Measurements from ENCODE around the gene CELA2B. TPM values are rescaled to one million over a fixed set of nuclear protein-coding genes. Genes with fewer than 3 reads are reported as not detected.
"Not testable (repeated sequence)": the region's sequence is repeated elsewhere in the genome, so short reads cannot be mapped to it uniquely, and the experiment has no call there.

Gene CELA2B
- polyA plus RNA-seq, 2 donors, result not detected

- H3K4me1 ChIP-seq (ENCODE audit: control insufficient read depth in 2 of 2, insufficient read depth in 2 of 2, low read length in 1 of 2), result no peaks in the 10 kb centered on the region
- 84 to 85% methylated on average over 7 of the region's 7 CpGs for WGBS, 2 donors
- peaks cover 15 to 18% of the 10 kb centered on the region in 2 donors for H3K36me3 ChIP-seq (ENCODE audit: control insufficient read depth in 2 of 2, insufficient read depth in 2 of 2, low read length in 1 of 2)
- no peaks in the 10 kb centered on the region for H3K9me3 ChIP-seq (ENCODE audit: control insufficient read depth in 2 of 2, insufficient read depth in 1 of 2, low read depth in 1 of 2, low read length in 1 of 2)
- H3K27ac ChIP-seq (ENCODE audit: low read depth in 2 of 2, low read length in 1 of 2), result no peak overlapping the region
- no peaks in the 10 kb centered on the region for H3K27me3 ChIP-seq (ENCODE audit: control insufficient read depth in 1 of 2, insufficient read depth in 2 of 2, low read length in 2 of 2)
- H3K4me3 ChIP-seq (ENCODE audit: low read depth in 1 of 2, low read length in 2 of 2), result no peak overlapping the region
Measured at GRCh38 chr1:15509586-15509985, 33.7 kb downstream of the CELA2B start.

- H3K4me1 ChIP-seq (ENCODE audit: control insufficient read depth in 2 of 2, insufficient read depth in 2 of 2, low read length in 1 of 2), result no peaks in the 10 kb centered on the region
- H3K36me3 ChIP-seq (ENCODE audit: control insufficient read depth in 2 of 2, insufficient read depth in 2 of 2, low read length in 1 of 2), result peaks cover 7 to 11% of the 10 kb centered on the region in 2 donors
- H3K9me3 ChIP-seq (ENCODE audit: control insufficient read depth in 2 of 2, insufficient read depth in 1 of 2, low read depth in 1 of 2, low read length in 1 of 2), result no peaks in the 10 kb centered on the region
- H3K4me3 ChIP-seq (ENCODE audit: low read depth in 1 of 2, low read length in 2 of 2), result no peak overlapping the region
- 88 to 96% methylated on average over 8 of the region's 8 CpGs for WGBS, 2 donors
- H3K27ac ChIP-seq (ENCODE audit: low read depth in 2 of 2, low read length in 1 of 2), result no peak overlapping the region
- H3K27me3 ChIP-seq (ENCODE audit: control insufficient read depth in 1 of 2, insufficient read depth in 2 of 2, low read length in 2 of 2), result no peaks in the 10 kb centered on the region
Measured at GRCh38 chr1:15510611-15511405, 34.9 kb downstream of the CELA2B start.

GRCh38 chr1:15513192-15513591 lies 37.3 kb downstream of the CELA2B start:
- Histone ChIP-seq H3K36me3 (ENCODE audit: control insufficient read depth in 2 of 2, insufficient read depth in 2 of 2, low read length in 1 of 2) (peaks cover 0 to 4% of the 10 kb centered on the region in 2 donors), H3K9me3 (ENCODE audit: control insufficient read depth in 2 of 2, insufficient read depth in 1 of 2, low read depth in 1 of 2, low read length in 1 of 2) (no peaks in the 10 kb centered on the region), H3K27me3 (ENCODE audit: control insufficient read depth in 1 of 2, insufficient read depth in 2 of 2, low read length in 2 of 2) (no peaks in the 10 kb centered on the region), H3K27ac (ENCODE audit: low read depth in 2 of 2, low read length in 1 of 2) (no peak overlapping the region), H3K4me3 (ENCODE audit: low read depth in 1 of 2, low read length in 2 of 2) (no peak overlapping the region), H3K4me1 (ENCODE audit: control insufficient read depth in 2 of 2, insufficient read depth in 2 of 2, low read length in 1 of 2) (peaks cover 0 to 3% of the 10 kb centered on the region in 2 donors)
- 85 to 86% methylated on average over 4 of the region's 4 CpGs for WGBS, 2 donors

- WGBS, 2 donors, result 91 to 92% methylated on average over 3 of the region's 3 CpGs
- Histone ChIP-seq H3K27me3 (ENCODE audit: control insufficient read depth in 1 of 2, insufficient read depth in 2 of 2, low read length in 2 of 2) (no peaks in the 10 kb centered on the region), H3K9me3 (ENCODE audit: control insufficient read depth in 2 of 2, insufficient read depth in 1 of 2, low read depth in 1 of 2, low read length in 1 of 2) (no peaks in the 10 kb centered on the region), H3K4me3 (ENCODE audit: low read depth in 1 of 2, low read length in 2 of 2) (no peak overlapping the region), H3K36me3 (ENCODE audit: control insufficient read depth in 2 of 2, insufficient read depth in 2 of 2, low read length in 1 of 2) (peaks cover 0 to 4% of the 10 kb centered on the region in 2 donors), H3K4me1 (ENCODE audit: control insufficient read depth in 2 of 2, insufficient read depth in 2 of 2, low read length in 1 of 2) (peaks cover 0 to 3% of the 10 kb centered on the region in 2 donors), H3K27ac (ENCODE audit: low read depth in 2 of 2, low read length in 1 of 2) (no peak overlapping the region)
Measured at GRCh38 chr1:15513919-15514318, 38.0 kb downstream of the CELA2B start.

- H3K27ac ChIP-seq (ENCODE audit: low read depth in 2 of 2, low read length in 1 of 2); H3K4me3 ChIP-seq (ENCODE audit: low read depth in 1 of 2, low read length in 2 of 2); H3K4me1 ChIP-seq (ENCODE audit: control insufficient read depth in 2 of 2, insufficient read depth in 2 of 2, low read length in 1 of 2); H3K9me3 ChIP-seq (ENCODE audit: control insufficient read depth in 2 of 2, insufficient read depth in 1 of 2, low read depth in 1 of 2, low read length in 1 of 2); H3K27me3 ChIP-seq (ENCODE audit: control insufficient read depth in 1 of 2, insufficient read depth in 2 of 2, low read length in 2 of 2); H3K36me3 ChIP-seq (ENCODE audit: control insufficient read depth in 2 of 2, insufficient read depth in 2 of 2, low read length in 1 of 2): not testable (repeated sequence)
- 94 to 96% methylated on average over 5 of the region's 5 CpGs for WGBS, 2 donors
Measured at GRCh38 chr1:15514557-15514956, 38.7 kb downstream of the CELA2B start.

GRCh38 chr1:15515022-15515663 lies 39.2 kb downstream of the CELA2B start:
- Histone ChIP-seq H3K27ac (ENCODE audit: low read depth in 2 of 2, low read length in 1 of 2) (no peak overlapping the region), H3K36me3 (ENCODE audit: control insufficient read depth in 2 of 2, insufficient read depth in 2 of 2, low read length in 1 of 2) (peaks cover 0 to 4% of the 10 kb centered on the region in 2 donors), H3K4me3 (ENCODE audit: low read depth in 1 of 2, low read length in 2 of 2) (no peak overlapping the region), H3K4me1 (ENCODE audit: control insufficient read depth in 2 of 2, insufficient read depth in 2 of 2, low read length in 1 of 2) (peaks cover 0 to 3% of the 10 kb centered on the region in 2 donors), H3K27me3 (ENCODE audit: control insufficient read depth in 1 of 2, insufficient read depth in 2 of 2, low read length in 2 of 2) (no peaks in the 10 kb centered on the region), H3K9me3 (ENCODE audit: control insufficient read depth in 2 of 2, insufficient read depth in 1 of 2, low read depth in 1 of 2, low read length in 1 of 2) (no peaks in the 10 kb centered on the region)
- 63 to 70% methylated on average over 2 of the region's 2 CpGs for whole genome bisulfite sequencing, 2 donors

GRCh38 chr1:15519625-15520024 lies 43.7 kb downstream of the CELA2B start:
- H3K9me3 ChIP-seq (ENCODE audit: control insufficient read depth in 2 of 2, insufficient read depth in 1 of 2, low read depth in 1 of 2, low read length in 1 of 2), result no peaks in the 10 kb centered on the region
- H3K4me3 ChIP-seq (ENCODE audit: low read depth in 1 of 2, low read length in 2 of 2), result no peak overlapping the region
- 93 to 98% methylated on average over 3 of the region's 3 CpGs for WGBS, 2 donors
- H3K27me3 ChIP-seq (ENCODE audit: control insufficient read depth in 1 of 2, insufficient read depth in 2 of 2, low read length in 2 of 2), result no peaks in the 10 kb centered on the region
- H3K4me1 ChIP-seq (ENCODE audit: control insufficient read depth in 2 of 2, insufficient read depth in 2 of 2, low read length in 1 of 2), result peaks cover 0 to 3% of the 10 kb centered on the region in 2 donors
- H3K36me3 ChIP-seq (ENCODE audit: control insufficient read depth in 2 of 2, insufficient read depth in 2 of 2, low read length in 1 of 2), result no peaks in the 10 kb centered on the region
- no peak overlapping the region for H3K27ac ChIP-seq (ENCODE audit: low read depth in 2 of 2, low read length in 1 of 2)

GRCh38 chr1:15521206-15521906 lies 45.5 kb downstream of the CELA2B start:
- WGBS, 2 donors, result 90% methylated on average over 17 of the region's 17 CpGs
- H3K4me3 ChIP-seq (ENCODE audit: low read depth in 1 of 2, low read length in 2 of 2); H3K4me1 ChIP-seq (ENCODE audit: control insufficient read depth in 2 of 2, insufficient read depth in 2 of 2, low read length in 1 of 2); H3K27ac ChIP-seq (ENCODE audit: low read depth in 2 of 2, low read length in 1 of 2); H3K36me3 ChIP-seq (ENCODE audit: control insufficient read depth in 2 of 2, insufficient read depth in 2 of 2, low read length in 1 of 2); H3K9me3 ChIP-seq (ENCODE audit: control insufficient read depth in 2 of 2, insufficient read depth in 1 of 2, low read depth in 1 of 2, low read length in 1 of 2); H3K27me3 ChIP-seq (ENCODE audit: control insufficient read depth in 1 of 2, insufficient read depth in 2 of 2, low read length in 2 of 2): not testable (repeated sequence)

GRCh38 chr1:15522551-15522950 lies 46.6 kb downstream of the CELA2B start:
- no peaks in the 10 kb centered on the region for H3K27me3 ChIP-seq (ENCODE audit: control insufficient read depth in 1 of 2, insufficient read depth in 2 of 2, low read length in 2 of 2)
- 98 to 99% methylated on average over 4 of the region's 4 CpGs for WGBS, 2 donors
- H3K4me3 ChIP-seq (ENCODE audit: low read depth in 1 of 2, low read length in 2 of 2), result no peak overlapping the region
- H3K4me1 ChIP-seq (ENCODE audit: control insufficient read depth in 2 of 2, insufficient read depth in 2 of 2, low read length in 1 of 2), result no peaks in the 10 kb centered on the region
- no peak overlapping the region for H3K27ac ChIP-seq (ENCODE audit: low read depth in 2 of 2, low read length in 1 of 2)
- no peaks in the 10 kb centered on the region for H3K9me3 ChIP-seq (ENCODE audit: control insufficient read depth in 2 of 2, insufficient read depth in 1 of 2, low read depth in 1 of 2, low read length in 1 of 2)
- H3K36me3 ChIP-seq (ENCODE audit: control insufficient read depth in 2 of 2, insufficient read depth in 2 of 2, low read length in 1 of 2), result no peaks in the 10 kb centered on the region

All from esophagus (tissue), 2 donors.